NT2/D1 (cell line): ENCODE measurements around the gene NPAT.

Experiments used
- DNase-seq: peaks from one replicate; pipeline ENCODE4 v3.0.0-alpha.2; 2011; ENCODE audit warnings: low read depth, low spot score
- H3K27me3 ChIP-seq: 2 replicates; pipeline ENCODE4 v1.6.0; 2011; ENCODE audit warnings: mild to moderate bottlenecking; ENCODE audit not compliant: insufficient read length, insufficient read depth
- H3K36me3 ChIP-seq: 2 replicates; pipeline ENCODE4 v1.6.1; 2011; ENCODE audit warnings: mild to moderate bottlenecking, low read length, mixed read lengths; ENCODE audit not compliant: insufficient read depth, insufficient read length
- H3K4me1 ChIP-seq: 2 replicates; pipeline ENCODE4 v1.5.1; 2011; ENCODE audit not compliant: insufficient read depth, insufficient read length
- H3K4me3 ChIP-seq: 2 replicates; pipeline ENCODE4 v1.5.1; 2011; ENCODE audit warnings: low read depth; ENCODE audit not compliant: insufficient read length
- H3K9ac ChIP-seq: 2 replicates; pipeline ENCODE4 v1.6.0; 2011; ENCODE audit warnings: low read depth; ENCODE audit not compliant: insufficient read length
- H3K9me3 ChIP-seq: 2 replicates; pipeline ENCODE4 v1.5.1; 2011; ENCODE audit warnings: mild to moderate bottlenecking, low read length; ENCODE audit not compliant: insufficient read depth
- SUZ12 ChIP-seq: IDR thresholded peaks from 2 replicates; pipeline ENCODE4 v1.6.1; 2011; ENCODE audit not compliant: insufficient read length, insufficient read depth; ENCODE audit errors: extremely low read depth
- YY1 ChIP-seq: IDR thresholded peaks from 2 replicates; pipeline ENCODE4 v1.6.1; 2011; ENCODE audit not compliant: insufficient read length, insufficient read depth
- ZNF274 ChIP-seq: IDR thresholded peaks from 2 replicates; pipeline ENCODE4 v1.6.1; 2011; ENCODE audit warnings: mild to moderate bottlenecking, low read depth, low read length

Gene NPAT

GRCh38 chr11:108206171-108206570, 16.3 kb downstream of the NPAT start:
- Histone ChIP-seq H3K36me3 (peaks cover 60% of the 10 kb centered on the region), H3K9me3 (peaks cover 46% of the 10 kb centered on the region), H3K4me3 (no peak overlapping the region), H3K4me1 (no peaks in the 10 kb centered on the region), H3K27me3 (no peaks in the 10 kb centered on the region), H3K9ac (no peak overlapping the region)
- DNase-seq, result no peak
- TF ChIP-seq SUZ12 (no peak), YY1 (no peak), ZNF274 (no peak)

- Histone ChIP-seq H3K36me3 (peaks cover 55% of the 10 kb centered on the region), H3K27me3 (no peaks in the 10 kb centered on the region), H3K4me3 (no peak overlapping the region), H3K9me3 (peaks cover 46% of the 10 kb centered on the region), H3K9ac (no peak overlapping the region), H3K4me1 (no peaks in the 10 kb centered on the region)
- DNase-seq, result no peak
- TF ChIP-seq ZNF274 (no peak), YY1 (no peak), SUZ12 (no peak)
These were observed 17.4 kb downstream of the NPAT start for GRCh38 chr11:108204929-108205499.

- Histone ChIP-seq H3K27me3 (no peaks in the 10 kb centered on the region), H3K4me3 (no peak overlapping the region), H3K9ac (no peak overlapping the region), H3K36me3 (peaks cover 58% of the 10 kb centered on the region), H3K4me1 (no peaks in the 10 kb centered on the region), H3K9me3 (peaks cover 46% of the 10 kb centered on the region)
- TF ChIP-seq YY1, result no peak
- TF ChIP-seq SUZ12, result no peak
- no peak for TF ChIP-seq ZNF274
- DNase-seq, result no peak
These were observed 18.1 kb downstream of the NPAT start for GRCh38 chr11:108204376-108204775.

- peaks cover 44% of the 10 kb centered on the region for H3K9me3 ChIP-seq
- H3K4me3 ChIP-seq, result no peak overlapping the region
- H3K4me1 ChIP-seq, result no peaks in the 10 kb centered on the region
- DNase-seq, result no peak
- H3K27me3 ChIP-seq, result no peaks in the 10 kb centered on the region
- no peak for TF ChIP-seq SUZ12
- TF ChIP-seq ZNF274, result no peak
- TF ChIP-seq YY1, result no peak
- H3K9ac ChIP-seq, result no peak overlapping the region
- H3K36me3 ChIP-seq, result peaks cover 62% of the 10 kb centered on the region
These were observed 19.4 kb downstream of the NPAT start for GRCh38 chr11:108203075-108203474.

GRCh38 chr11:108199446-108200321, 22.8 kb downstream of the NPAT start:
- H3K4me3 ChIP-seq, result no peak overlapping the region
- DNase-seq, result no peak
- peaks cover 10% of the 10 kb centered on the region for H3K9me3 ChIP-seq
- H3K4me1 ChIP-seq, result no peaks in the 10 kb centered on the region
- H3K27me3 ChIP-seq, result no peaks in the 10 kb centered on the region
- TF ChIP-seq SUZ12, result no peak
- TF ChIP-seq YY1, result no peak
- no peak for TF ChIP-seq ZNF274
- no peak overlapping the region for H3K9ac ChIP-seq
- peaks cover 52% of the 10 kb centered on the region for H3K36me3 ChIP-seq

GRCh38 chr11:108198833-108199232, 23.6 kb downstream of the NPAT start:
- peaks cover 49% of the 10 kb centered on the region for H3K36me3 ChIP-seq
- no peak for DNase-seq
- TF ChIP-seq SUZ12, result no peak
- TF ChIP-seq ZNF274, result no peak
- no peak for TF ChIP-seq YY1

GRCh38 chr11:108197351-108197750, 25.1 kb downstream of the NPAT start:
- H3K4me3 ChIP-seq, result no peak overlapping the region
- no peak overlapping the region for H3K9ac ChIP-seq
- no peak for DNase-seq
- H3K27me3 ChIP-seq, result no peaks in the 10 kb centered on the region
- TF ChIP-seq YY1, result no peak
- no peak for TF ChIP-seq SUZ12
- TF ChIP-seq ZNF274, result no peak
- H3K36me3 ChIP-seq, result peaks cover 44% of the 10 kb centered on the region
- no peaks in the 10 kb centered on the region for H3K9me3 ChIP-seq
- no peaks in the 10 kb centered on the region for H3K4me1 ChIP-seq

More at GRCh38 chr11:108198833-108199232, 23.6 kb downstream of the NPAT start:
- 0 out of 2 replicates have a peak, but pooled peaks cover 1% of the 10 kb centered on the region for H3K9me3 ChIP-seq
- no peak overlapping the region for H3K9ac ChIP-seq
- H3K4me3 ChIP-seq, result no peak overlapping the region
- H3K4me1 ChIP-seq, result no peaks in the 10 kb centered on the region
- no peaks in the 10 kb centered on the region for H3K27me3 ChIP-seq
